Measurements from ENCODE around the gene STRN4. TPM values are rescaled to one million over a fixed set of nuclear protein-coding genes. Genes with fewer than 3 reads are reported as not detected.

STRN4 gene
- total and polyA plus RNA-seq, 2 donors (not counting 3 experiments of a cell fraction or from before 2014, with no cell fraction given): 116 to 144 TPM

DNA sequence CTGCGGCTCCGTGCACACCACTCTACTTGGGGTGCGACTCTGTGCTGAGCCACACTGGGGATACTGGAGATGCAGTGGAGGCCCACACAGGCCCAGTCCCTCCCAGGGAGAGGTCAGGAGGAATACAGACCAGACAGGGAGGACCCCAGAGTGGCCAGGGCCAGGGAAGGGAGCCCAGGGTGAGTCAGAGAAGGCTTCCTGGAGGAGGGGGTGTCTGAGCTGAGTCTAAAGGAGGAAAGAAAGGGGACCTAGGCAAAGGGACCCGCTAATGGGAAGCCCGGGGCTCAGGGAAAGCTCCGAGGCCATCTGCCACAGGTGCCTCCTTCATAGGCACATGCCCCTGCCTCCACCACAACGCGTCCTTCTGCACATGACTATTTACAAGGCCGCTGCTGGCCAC, 16.1 kb downstream of the STRN4 start:
- H3K4me1 ChIP-seq (ENCODE audit: control insufficient read depth, extremely low read depth, insufficient read depth, low read length): peaks cover 64% of the 10 kb centered on the region
- no peaks in the 10 kb centered on the region for H3K9me1 ChIP-seq (replicated peaks; ENCODE audit: control insufficient read depth, extremely low read depth, insufficient read depth, low read length)
- H3K9ac ChIP-seq (replicated peaks; ENCODE audit: extremely low read depth, insufficient read depth, low read length): no peak overlapping the region
- no peak overlapping the region for H2AFZ ChIP-seq (ENCODE audit: low read depth, low read length)
- DNase-seq (ENCODE audit: low read depth, low spot score) (no peak), FAIRE-seq (peak; percentile 4)
- no peak overlapping the region for H3K4me2 ChIP-seq (ENCODE audit: insufficient read depth, low read length)
- ChIA-PET CTCF (interaction anchor here (1.0 to 5.8 kb wide), 11 partner anchors 12 to 116 kb away, joined by 3 to 74 read pairs (median 4); partner anchors contain the start of gene PRKD2), POLR2A (no interaction called here)
- TF ChIP-seq, protein P1, sequence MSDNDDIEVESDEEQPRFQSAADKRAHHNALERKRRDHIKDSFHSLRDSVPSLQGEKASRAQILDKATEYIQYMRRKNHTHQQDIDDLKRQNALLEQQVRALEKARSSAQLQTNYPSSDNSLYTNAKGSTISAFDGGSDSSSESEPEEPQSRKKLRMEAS (IDR thresholded peaks at IDR 0.05; ENCODE audit: insufficient read depth, insufficient read length): no peak
- TF ChIP-seq GATA2 (IDR thresholded peaks at IDR 0.05; ENCODE audit: insufficient read depth, insufficient read length, low read depth, low read length) (no peak), MYC (IDR thresholded peaks at IDR 0.05; ENCODE audit: low read depth, low read length) (no peak), JUN (IDR thresholded peaks at IDR 0.05; ENCODE audit: borderline replicate concordance, insufficient read depth, insufficient read length, low read depth) (no peak), FOS (IDR thresholded peaks at IDR 0.05; ENCODE audit: borderline replicate concordance, insufficient read depth, low read length) (no peak)
- H3K27ac ChIP-seq (ENCODE audit: insufficient read depth, low read depth, low read length): no peak overlapping the region
- peaks cover 37% of the 10 kb centered on the region for H3K79me2 ChIP-seq (ENCODE audit: control insufficient read depth, insufficient read depth, low read length)
- intact Hi-C loops (cut with micrococcal nuclease): no loop called here
- H4K20me1 ChIP-seq (replicated peaks; ENCODE audit: control insufficient read depth, extremely low read depth, insufficient read depth, low read length): no peaks in the 10 kb centered on the region
- no peaks in the 10 kb centered on the region for H3K27me3 ChIP-seq (ENCODE audit: control insufficient read depth in 2 of 2, insufficient read depth in 2 of 2, low read length in 2 of 2)
- no TSS peak for BruUV-seq (replicated peaks)
- H3K9me3 ChIP-seq (replicated peaks; ENCODE audit: control insufficient read depth, insufficient read depth, low read length): no peaks in the 10 kb centered on the region
- no peak overlapping the region for H3K4me3 ChIP-seq (replicated peaks in 1 of 3; ENCODE audit: insufficient read depth in 1 of 3, low read depth in 1 of 3, low read length in 3 of 3)
- H3K36me3 ChIP-seq (ENCODE audit: control insufficient read depth in 2 of 2, extremely low read depth in 1 of 2, insufficient read depth in 2 of 2, low read length in 2 of 2): peaks cover 12 to 44% of the 10 kb centered on the region in 2 experiments
- dilution Hi-C loops (cut with MboI; ENCODE audit: extremely low pct_ligation_motif_present, low sequenced_read_pairs): no loop called here

DNA sequence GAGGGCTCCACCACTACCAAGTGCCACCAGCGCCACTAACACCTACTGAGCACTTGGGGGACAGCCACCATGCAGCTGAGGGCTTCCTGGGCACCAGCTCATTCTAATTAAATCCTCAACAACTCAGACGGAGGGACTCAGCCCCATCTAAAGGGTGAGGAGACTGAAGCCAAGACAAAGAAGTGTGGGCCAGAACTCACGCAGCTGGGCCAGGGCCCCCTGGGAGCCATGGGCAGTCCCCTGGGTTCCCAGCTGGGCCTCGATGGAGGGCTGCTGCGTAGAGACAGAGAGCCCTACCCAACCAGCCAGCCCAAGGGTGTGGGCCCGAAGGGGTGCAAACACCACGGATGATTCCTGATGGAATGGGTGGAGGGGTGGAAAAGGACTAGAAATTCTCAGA, 16.6 kb downstream of the STRN4 start:
- FAIRE-seq: no peak
- TF ChIP-seq FOS (IDR thresholded peaks at IDR 0.05; ENCODE audit: borderline replicate concordance, insufficient read depth, low read length) (no peak), POLR2A (IDR thresholded peaks at IDR 0.05; ENCODE audit: low read depth, low read length) (no peak), MYC (IDR thresholded peaks at IDR 0.05; ENCODE audit: low read depth, low read length) (no peak)
- TF ChIP-seq, protein P2, sequence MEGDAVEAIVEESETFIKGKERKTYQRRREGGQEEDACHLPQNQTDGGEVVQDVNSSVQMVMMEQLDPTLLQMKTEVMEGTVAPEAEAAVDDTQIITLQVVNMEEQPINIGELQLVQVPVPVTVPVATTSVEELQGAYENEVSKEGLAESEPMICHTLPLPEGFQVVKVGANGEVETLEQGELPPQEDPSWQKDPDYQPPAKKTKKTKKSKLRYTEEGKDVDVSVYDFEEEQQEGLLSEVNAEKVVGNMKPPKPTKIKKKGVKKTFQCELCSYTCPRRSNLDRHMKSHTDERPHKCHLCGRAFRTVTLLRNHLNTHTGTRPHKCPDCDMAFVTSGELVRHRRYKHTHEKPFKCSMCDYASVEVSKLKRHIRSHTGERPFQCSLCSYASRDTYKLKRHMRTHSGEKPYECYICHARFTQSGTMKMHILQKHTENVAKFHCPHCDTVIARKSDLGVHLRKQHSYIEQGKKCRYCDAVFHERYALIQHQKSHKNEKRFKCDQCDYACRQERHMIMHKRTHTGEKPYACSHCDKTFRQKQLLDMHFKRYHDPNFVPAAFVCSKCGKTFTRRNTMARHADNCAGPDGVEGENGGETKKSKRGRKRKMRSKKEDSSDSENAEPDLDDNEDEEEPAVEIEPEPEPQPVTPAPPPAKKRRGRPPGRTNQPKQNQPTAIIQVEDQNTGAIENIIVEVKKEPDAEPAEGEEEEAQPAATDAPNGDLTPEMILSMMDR (IDR thresholded peaks at IDR 0.05; ENCODE audit: extremely low read depth in 1 of 2, insufficient read depth in 1 of 2, low read depth in 1 of 2, low read length in 2 of 2): no peak
- intact Hi-C loops (cut with micrococcal nuclease) (loop anchor here (2.0 kb wide), 2 partner anchors 33 to 115 kb away; no protein-coding TSS in a partner anchor), dilution Hi-C loops (cut with MboI; ENCODE audit: extremely low pct_ligation_motif_present, low sequenced_read_pairs) (no loop called here)
- Histone ChIP-seq H3K79me2 (ENCODE audit: control insufficient read depth, insufficient read depth, low read length) (peaks cover 37% of the 10 kb centered on the region), H2AFZ (ENCODE audit: low read depth, low read length) (no peak overlapping the region), H3K4me3 (replicated peaks in 1 of 3; ENCODE audit: insufficient read depth in 1 of 3, low read depth in 1 of 3, low read length in 3 of 3) (no peak overlapping the region), H3K36me3 (ENCODE audit: control insufficient read depth in 2 of 2, extremely low read depth in 1 of 2, insufficient read depth in 2 of 2, low read length in 2 of 2) (peaks cover 12 to 47% of the 10 kb centered on the region in 2 experiments), H3K4me2 (ENCODE audit: insufficient read depth, low read length) (no peak overlapping the region), H3K4me1 (ENCODE audit: control insufficient read depth, extremely low read depth, insufficient read depth, low read length) (peaks cover 64% of the 10 kb centered on the region), H3K9ac (replicated peaks; ENCODE audit: extremely low read depth, insufficient read depth, low read length) (no peak overlapping the region), H3K27me3 (ENCODE audit: control insufficient read depth in 2 of 2, insufficient read depth in 2 of 2, low read length in 2 of 2) (no peaks in the 10 kb centered on the region), H3K27ac (ENCODE audit: insufficient read depth, low read depth, low read length) (no peak overlapping the region), H3K9me1 (replicated peaks; ENCODE audit: control insufficient read depth, extremely low read depth, insufficient read depth, low read length) (no peaks in the 10 kb centered on the region), H4K20me1 (replicated peaks; ENCODE audit: control insufficient read depth, extremely low read depth, insufficient read depth, low read length) (no peaks in the 10 kb centered on the region), H3K9me3 (replicated peaks; ENCODE audit: control insufficient read depth, insufficient read depth, low read length) (no peaks in the 10 kb centered on the region)
- ChIA-PET CTCF (interaction anchor here (1.1 to 5.8 kb wide), 11 partner anchors 12 to 111 kb away, joined by 3 to 95 read pairs (median 7); partner anchors contain the start of gene PRKD2), POLR2A (interaction anchor here (2.3 kb wide), 1 partner anchor 15 kb away, joined by 11 read pairs; no protein-coding TSS in a partner anchor)
- no peak for DNase-seq (ENCODE audit: low read depth, low spot score)
- BruUV-seq (replicated peaks): no TSS peak
